ENCODE data around the gene SMOC2.

- TF ChIP-seq EZH2 (IDR thresholded peaks at IDR 0.05) (no peak), ZNF274 (IDR thresholded peaks at IDR 0.05; ENCODE audit: low read depth, low read length) (no peak), FOSL1 (IDR thresholded peaks at IDR 0.05; ENCODE audit: low read depth) (no peak), CEBPB (IDR thresholded peaks at IDR 0.05; ENCODE audit: low read depth) (no peak), POLR2AphosphoS5 (IDR thresholded peaks at IDR 0.05; ENCODE audit: low read depth, low read length) (no peak), SP1 (IDR thresholded peaks at IDR 0.05; ENCODE audit: low read depth) (no peak)
These were observed 229.5 kb downstream of the SMOC2 start for GRCh38 chr6:168670401-168670985.
